SK-N-SH (cell line): ENCODE results near the gene RAPGEF2. TPM values are rescaled to one million over a fixed set of nuclear protein-coding genes. Genes with fewer than 3 reads are reported as not detected.

Experiments used
- CTCF ChIA-PET: fragments of 300-600, 350-600 bp; formaldehyde crosslinking; extraction: SDS; loops from one replicate; lab custom pipeline; 2021; lab: Yijun Ruan, JAX
- POLR2A ChIA-PET: fragments of 350-600 bp; sonication (Branson Sonifier 250); formaldehyde crosslinking; extraction: SDS; loops from one replicate; lab custom pipeline; 2020; ENCODE audit warnings: antibody characterized with exemption, inconsistent platforms; lab: Yijun Ruan, JAX
- DNase-seq: peaks from one replicate; pipeline ENCODE4 v3.0.0; 2012
- H2AFZ ChIP-seq: fragments of 200-600 bp; sonication (generic); 2 replicates; pipeline ENCODE4 v1.8.1; 2016; ENCODE audit warnings: antibody characterized with exemption, mild to moderate bottlenecking, low read depth
- H3F3A ChIP-seq: fragments of 200-600 bp; sonication (generic); replicated peaks from 2 replicates; pipeline ENCODE3; 2016; ENCODE audit warnings: antibody characterized with exemption, mild to moderate bottlenecking; ENCODE audit not compliant: insufficient read depth
- H3K27ac ChIP-seq, 2 experiments: fragments of 200-500 bp in 1 of 2; fragments of 200-600 bp in 1 of 2; sonication (Bioruptor generic) in 1 of 2; sonication (generic), shearing (Covaris generic) in 1 of 2; 2 replicates each; pipeline versions ENCODE4 v1.5.1 to v1.6.1; 2014 to 2016; ENCODE audit warnings: low read depth in 2 of 2, inconsistent platforms in 1 of 2, low read length in 1 of 2, mild to moderate bottlenecking in 1 of 2, mixed read lengths in 1 of 2
- H3K27me3 ChIP-seq: fragments of 200-600 bp; sonication (generic), shearing (Covaris generic); 2 replicates; pipeline ENCODE4 v1.6.1; 2016; ENCODE audit warnings: mixed run types; ENCODE audit not compliant: insufficient read depth
- H3K36me3 ChIP-seq, 2 experiments: fragments of 200-500 bp in 1 of 2; fragments of 200-600 bp in 1 of 2; sonication (Bioruptor generic) in 1 of 2; sonication (generic) in 1 of 2; replicated peaks in 1 of 2; 2 replicates each; pipeline versions ENCODE3 to v1.5.1; 2014 to 2016; ENCODE audit warnings: low read length in 1 of 2, mild to moderate bottlenecking in 1 of 2; ENCODE audit not compliant: insufficient read depth in 2 of 2, control insufficient read depth in 1 of 2
- H3K4me1 ChIP-seq, 2 experiments: fragments of 200-500 bp in 1 of 2; fragments of 200-600 bp in 1 of 2; sonication (Bioruptor generic) in 1 of 2; sonication (generic), shearing (Covaris generic) in 1 of 2; 2 replicates each; pipeline versions ENCODE4 v1.5.1 to v1.6.1; 2014 to 2016; ENCODE audit warnings: low read depth in 1 of 2, low read length in 1 of 2, mixed run types in 1 of 2; ENCODE audit not compliant: insufficient read depth in 2 of 2, control insufficient read depth in 1 of 2
- H3K4me2 ChIP-seq: fragments of 200-600 bp; sonication (generic), shearing (Covaris generic); 2 replicates; pipeline ENCODE4 v1.6.1; 2017; ENCODE audit warnings: mixed run types
- H3K4me3 ChIP-seq, 2 experiments: fragments of 200-500 bp in 1 of 2; fragments of 200-600 bp in 1 of 2; sonication (Bioruptor generic) in 1 of 2; sonication (generic), shearing (Covaris generic) in 1 of 2; 2 replicates each; pipeline versions ENCODE4 v1.5.1 to v1.8.1; 2014 to 2016; ENCODE audit warnings: low read depth in 2 of 2, inconsistent platforms in 1 of 2, low read length in 1 of 2, mild to moderate bottlenecking in 1 of 2, mixed read lengths in 1 of 2, moderate library complexity in 1 of 2
- H3K79me2 ChIP-seq: fragments of 200-600 bp; sonication (generic); 2 replicates; pipeline ENCODE4 v1.8.1; 2017; ENCODE audit warnings: mild to moderate bottlenecking; ENCODE audit not compliant: insufficient read depth
- H3K9ac ChIP-seq: fragments of 200-600 bp; sonication (generic); 2 replicates; pipeline ENCODE4 v1.6.1; 2017; ENCODE audit warnings: mixed run types
- H3K9me2 ChIP-seq: fragments of 200-600 bp; sonication (generic); 2 replicates; pipeline ENCODE4 v1.6.1; 2017; ENCODE audit warnings: mixed run types
- H3K9me3 ChIP-seq: fragments of 200-600 bp; sonication (generic); 2 replicates; pipeline ENCODE4 v1.6.1; 2017; ENCODE audit warnings: mixed run types, mild to moderate bottlenecking, moderate library complexity
- H4K20me1 ChIP-seq: fragments of 200-600 bp; sonication (generic); 2 replicates; pipeline ENCODE4 v1.6.1; 2017; ENCODE audit warnings: mild to moderate bottlenecking, mixed run types; ENCODE audit not compliant: insufficient read depth
- FOSL2 ChIP-seq: IDR thresholded peaks from 2 replicates; pipeline ENCODE4 v1.4.0; 2012; ENCODE audit warnings: low read depth, mild to moderate bottlenecking, moderate library complexity, borderline replicate concordance
- FOXM1 ChIP-seq: IDR thresholded peaks from 2 replicates; pipeline ENCODE4 v1.4.0; 2012; ENCODE audit warnings: low read depth, mild to moderate bottlenecking
- GABPA ChIP-seq: IDR thresholded peaks from 2 replicates; pipeline ENCODE4 v1.4.0; 2012; ENCODE audit warnings: low read depth, mild to moderate bottlenecking
- GATA2 ChIP-seq: sonication (generic); formaldehyde crosslinking; IDR thresholded peaks from 2 replicates; pipeline ENCODE4 v1.5.0; 2020; ENCODE audit warnings: mild to moderate bottlenecking, missing genetic modification reagents
- JUND ChIP-seq: IDR thresholded peaks from 2 replicates; pipeline ENCODE4 v1.4.0; 2012
- MEF2A ChIP-seq: IDR thresholded peaks from 2 replicates; pipeline ENCODE4 v1.4.0; 2012; ENCODE audit warnings: low read depth, borderline replicate concordance
- MXI1 ChIP-seq: IDR thresholded peaks from 2 replicates; pipeline ENCODE4 v1.6.1; 2012; ENCODE audit warnings: mild to moderate bottlenecking, low read depth, low read length, improper control_type of control experiment
- NRF1 ChIP-seq: IDR thresholded peaks from 2 replicates; pipeline ENCODE4 v1.6.1; 2012; ENCODE audit warnings: low read depth, mild to moderate bottlenecking, low read length
- POLR2AphosphoS5 ChIP-seq: IDR thresholded peaks from 2 replicates; pipeline ENCODE4 v1.6.1; 2012; ENCODE audit warnings: low read depth, low read length
- RAD21 ChIP-seq: IDR thresholded peaks from 2 replicates; pipeline ENCODE4 v1.6.1; 2012; ENCODE audit warnings: mild to moderate bottlenecking, low read length
- RCOR1 ChIP-seq: fragments of 150-350 bp; IDR thresholded peaks from 2 replicates; pipeline ENCODE4 v1.6.1; 2017; ENCODE audit warnings: antibody characterized with exemption, low read length
- RFX5 ChIP-seq: IDR thresholded peaks from 2 replicates; pipeline ENCODE4 v1.6.1; 2012; ENCODE audit warnings: mild to moderate bottlenecking, improper control_type of control experiment, low read length
- SMC3 ChIP-seq: IDR thresholded peaks from 2 replicates; pipeline ENCODE4 v1.6.1; 2012; ENCODE audit warnings: low read depth, low read length, improper control_type of control experiment
- TCF12 ChIP-seq: IDR thresholded peaks from 2 replicates; pipeline ENCODE4 v1.4.0; 2012
- TEAD4 ChIP-seq: IDR thresholded peaks from 2 replicates; pipeline ENCODE4 v1.4.0; 2012; ENCODE audit warnings: mild to moderate bottlenecking, borderline replicate concordance; ENCODE audit not compliant: insufficient read depth
- YY1 ChIP-seq: IDR thresholded peaks from 2 replicates; pipeline ENCODE4 v1.4.0; 2012; ENCODE audit warnings: low read depth, mild to moderate bottlenecking
- WGBS: methylation state at CpG from one replicate; pipeline ENCODE4 v1.1.6; 2017; ENCODE audit warnings: low lambda C conversion rate; 5-methylcytosine and 5-hydroxymethylcytosine counted together
- polyA plus RNA-seq, 3 experiments: library from polyadenylated mRNA; depleted of rRNA; stranded (reverse); fragments of >200 nt; gene quantifications; 2 replicates each; pipeline ENCODE4 v1.2.3, GENCODE V29; 2012
- TF ChIP-seq, protein P1 (sequence below): IDR thresholded peaks from 2 replicates; pipeline ENCODE4 v1.4.0; 2012; ENCODE audit warnings: low read depth
- TF ChIP-seq, protein P2 (sequence below): IDR thresholded peaks from 2 replicates; pipeline ENCODE4 v1.4.0; 2012; ENCODE audit warnings: low read depth, borderline replicate concordance
- TF ChIP-seq, protein P3 (sequence below): fragments of 200-600 bp; sonication (generic); IDR thresholded peaks from 2 replicates; pipeline ENCODE4 v1.6.1; 2017; ENCODE audit warnings: antibody characterized with exemption, mild to moderate bottlenecking, moderate library complexity
- TF ChIP-seq, protein P4 (sequence below): fragments of 150-350 bp; IDR thresholded peaks from 2 replicates; pipeline ENCODE4 v1.6.1; 2017; ENCODE audit warnings: antibody characterized with exemption, low read length, low read depth, borderline replicate concordance
- TF ChIP-seq, protein P5 (sequence below): IDR thresholded peaks from 2 replicates; pipeline ENCODE4 v1.6.1; 2012; ENCODE audit warnings: mild to moderate bottlenecking, low read depth, low read length, moderate library complexity

The RAPGEF2 gene
- polyA plus RNA-seq, 1 of the 3 experiments (the other 2 are of a cell fraction): 19.2 TPM

DNA sequence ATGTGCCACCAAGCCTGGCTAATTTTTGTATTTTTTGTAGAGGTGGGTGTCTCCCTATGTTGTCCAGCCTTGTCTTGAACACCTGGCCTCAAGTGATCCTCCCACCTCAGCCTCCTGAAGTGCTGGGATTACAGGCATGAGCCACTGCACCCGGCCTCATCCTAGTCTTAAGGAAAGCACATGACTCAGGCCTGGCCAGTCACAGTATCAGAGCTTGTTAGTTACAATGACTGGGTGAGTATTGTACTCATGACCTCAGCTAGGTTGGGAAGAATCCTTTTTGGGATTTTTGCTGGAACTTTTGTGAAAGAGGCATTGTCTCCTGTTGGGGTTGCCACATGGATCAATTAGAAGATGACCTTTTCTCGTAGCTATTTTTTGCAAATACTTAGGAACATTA is 292.8 kb downstream of the RAPGEF2 start:
- POLR2A ChIA-PET: no interaction called here
- WGBS: 65% methylated on average over 2 of the region's 2 CpGs
- Histone ChIP-seq H3K9me2 (no peaks in the 10 kb centered on the region), H3K79me2 (no peaks in the 10 kb centered on the region), H3K36me3 (no peaks in the 10 kb centered on the region), H3K4me3 (no peak overlapping the region), H3K4me2 (no peak overlapping the region), H3K9ac (peak overlapping the region; percentile 18; the same call in 1 of the 2 replicates), H3K4me1 (peaks cover under 1 to 12% of the 10 kb centered on the region in 2 experiments; a peak in 3 of 4 replicates), H2AFZ (no peak overlapping the region), H3K27me3 (no peaks in the 10 kb centered on the region), H3F3A (peaks cover 9% of the 10 kb centered on the region), H3K9me3 (no peaks in the 10 kb centered on the region), H4K20me1 (no peaks in the 10 kb centered on the region), H3K27ac (peak overlapping the region in 1 of 2 experiments; percentile 49; a peak in 2 of 4 replicates)
- DNase-seq: no peak
- CTCF ChIA-PET: interaction anchor here (1.2 kb wide), 1 partner anchor 9 kb away, joined by 3 read pairs; no protein-coding TSS in a partner anchor
- TF ChIP-seq, protein P1, sequence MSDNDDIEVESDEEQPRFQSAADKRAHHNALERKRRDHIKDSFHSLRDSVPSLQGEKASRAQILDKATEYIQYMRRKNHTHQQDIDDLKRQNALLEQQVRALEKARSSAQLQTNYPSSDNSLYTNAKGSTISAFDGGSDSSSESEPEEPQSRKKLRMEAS: peak; percentile 27; the same call in 1 of the 2 replicates
- TF ChIP-seq TCF12: no peak

DNA sequence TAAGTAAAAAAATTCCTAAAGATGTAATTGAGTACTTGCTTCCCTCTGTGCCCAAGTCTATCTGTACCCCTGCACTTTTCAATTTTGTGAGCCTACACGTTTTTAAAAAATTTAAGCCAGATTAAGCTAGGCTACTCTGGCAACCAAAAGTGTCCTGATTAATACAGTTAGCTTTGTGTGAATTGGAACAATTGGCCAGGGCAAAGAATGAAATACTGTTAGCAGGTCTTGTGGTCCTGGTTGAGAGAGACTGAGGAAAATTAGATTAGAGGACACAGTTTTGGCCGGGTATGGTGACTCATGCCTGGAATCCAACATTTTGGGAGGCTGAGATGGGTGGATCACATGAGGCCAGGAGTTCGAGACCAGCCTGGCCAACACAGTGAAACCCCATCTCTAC is 293.3 kb downstream of the RAPGEF2 start:
- no peaks in the 10 kb centered on the region for H4K20me1 ChIP-seq
- ChIA-PET CTCF (interaction anchor here (1.2 kb wide), 1 partner anchor 10 kb away, joined by 3 read pairs; no protein-coding TSS in a partner anchor), POLR2A (no interaction called here)
- H3K9me2 ChIP-seq: no peaks in the 10 kb centered on the region
- no peaks in the 10 kb centered on the region for H3K27me3 ChIP-seq
- peaks cover 5 to 13% of the 10 kb centered on the region in 2 experiments; a peak in 3 of 4 replicates for H3K4me1 ChIP-seq
- H3K36me3 ChIP-seq: no peaks in the 10 kb centered on the region
- no peaks in the 10 kb centered on the region for H3K9me3 ChIP-seq
- peaks cover 9% of the 10 kb centered on the region for H3F3A ChIP-seq
- no peak overlapping the region for H2AFZ ChIP-seq
- peak overlapping the region in 1 of 2 experiments; percentile 49; a peak in 2 of 4 replicates for H3K27ac ChIP-seq
- no peak overlapping the region for H3K4me2 ChIP-seq
- 53% methylated on average over 3 of the region's 3 CpGs for WGBS
- H3K79me2 ChIP-seq: no peaks in the 10 kb centered on the region
- no peak overlapping the region for H3K4me3 ChIP-seq
- no peak for DNase-seq
- peak overlapping the region; percentile 18; the same call in 1 of the 2 replicates for H3K9ac ChIP-seq
- TF ChIP-seq TEAD4: no peak
- TF ChIP-seq, protein P2, sequence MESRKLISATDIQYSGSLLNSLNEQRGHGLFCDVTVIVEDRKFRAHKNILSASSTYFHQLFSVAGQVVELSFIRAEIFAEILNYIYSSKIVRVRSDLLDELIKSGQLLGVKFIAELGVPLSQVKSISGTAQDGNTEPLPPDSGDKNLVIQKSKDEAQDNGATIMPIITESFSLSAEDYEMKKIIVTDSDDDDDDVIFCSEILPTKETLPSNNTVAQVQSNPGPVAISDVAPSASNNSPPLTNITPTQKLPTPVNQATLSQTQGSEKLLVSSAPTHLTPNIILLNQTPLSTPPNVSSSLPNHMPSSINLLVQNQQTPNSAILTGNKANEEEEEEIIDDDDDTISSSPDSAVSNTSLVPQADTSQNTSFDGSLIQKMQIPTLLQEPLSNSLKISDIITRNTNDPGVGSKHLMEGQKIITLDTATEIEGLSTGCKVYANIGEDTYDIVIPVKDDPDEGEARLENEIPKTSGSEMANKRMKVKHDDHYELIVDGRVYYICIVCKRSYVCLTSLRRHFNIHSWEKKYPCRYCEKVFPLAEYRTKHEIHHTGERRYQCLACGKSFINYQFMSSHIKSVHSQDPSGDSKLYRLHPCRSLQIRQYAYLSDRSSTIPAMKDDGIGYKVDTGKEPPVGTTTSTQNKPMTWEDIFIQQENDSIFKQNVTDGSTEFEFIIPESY: no peak
- TF ChIP-seq NRF1: no peak
- TF ChIP-seq FOSL2: no peak
- no peak for TF ChIP-seq FOXM1
- no peak for TF ChIP-seq GATA2 (CRISPR knock-in tag)
- no peak for TF ChIP-seq YY1
- no peak for TF ChIP-seq GABPA
- TF ChIP-seq POLR2AphosphoS5: no peak
- TF ChIP-seq, protein P3, sequence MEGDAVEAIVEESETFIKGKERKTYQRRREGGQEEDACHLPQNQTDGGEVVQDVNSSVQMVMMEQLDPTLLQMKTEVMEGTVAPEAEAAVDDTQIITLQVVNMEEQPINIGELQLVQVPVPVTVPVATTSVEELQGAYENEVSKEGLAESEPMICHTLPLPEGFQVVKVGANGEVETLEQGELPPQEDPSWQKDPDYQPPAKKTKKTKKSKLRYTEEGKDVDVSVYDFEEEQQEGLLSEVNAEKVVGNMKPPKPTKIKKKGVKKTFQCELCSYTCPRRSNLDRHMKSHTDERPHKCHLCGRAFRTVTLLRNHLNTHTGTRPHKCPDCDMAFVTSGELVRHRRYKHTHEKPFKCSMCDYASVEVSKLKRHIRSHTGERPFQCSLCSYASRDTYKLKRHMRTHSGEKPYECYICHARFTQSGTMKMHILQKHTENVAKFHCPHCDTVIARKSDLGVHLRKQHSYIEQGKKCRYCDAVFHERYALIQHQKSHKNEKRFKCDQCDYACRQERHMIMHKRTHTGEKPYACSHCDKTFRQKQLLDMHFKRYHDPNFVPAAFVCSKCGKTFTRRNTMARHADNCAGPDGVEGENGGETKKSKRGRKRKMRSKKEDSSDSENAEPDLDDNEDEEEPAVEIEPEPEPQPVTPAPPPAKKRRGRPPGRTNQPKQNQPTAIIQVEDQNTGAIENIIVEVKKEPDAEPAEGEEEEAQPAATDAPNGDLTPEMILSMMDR: no peak
- TF ChIP-seq RCOR1: no peak
- TF ChIP-seq RFX5: no peak
- TF ChIP-seq, protein P4, sequence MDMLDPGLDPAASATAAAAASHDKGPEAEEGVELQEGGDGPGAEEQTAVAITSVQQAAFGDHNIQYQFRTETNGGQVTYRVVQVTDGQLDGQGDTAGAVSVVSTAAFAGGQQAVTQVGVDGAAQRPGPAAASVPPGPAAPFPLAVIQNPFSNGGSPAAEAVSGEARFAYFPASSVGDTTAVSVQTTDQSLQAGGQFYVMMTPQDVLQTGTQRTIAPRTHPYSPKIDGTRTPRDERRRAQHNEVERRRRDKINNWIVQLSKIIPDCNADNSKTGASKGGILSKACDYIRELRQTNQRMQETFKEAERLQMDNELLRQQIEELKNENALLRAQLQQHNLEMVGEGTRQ: no peak
- TF ChIP-seq SMC3: no peak
- TF ChIP-seq JUND: no peak
- TF ChIP-seq MEF2A: no peak
- TF ChIP-seq RAD21: no peak
- TF ChIP-seq MXI1: no peak
- TF ChIP-seq, protein P5, sequence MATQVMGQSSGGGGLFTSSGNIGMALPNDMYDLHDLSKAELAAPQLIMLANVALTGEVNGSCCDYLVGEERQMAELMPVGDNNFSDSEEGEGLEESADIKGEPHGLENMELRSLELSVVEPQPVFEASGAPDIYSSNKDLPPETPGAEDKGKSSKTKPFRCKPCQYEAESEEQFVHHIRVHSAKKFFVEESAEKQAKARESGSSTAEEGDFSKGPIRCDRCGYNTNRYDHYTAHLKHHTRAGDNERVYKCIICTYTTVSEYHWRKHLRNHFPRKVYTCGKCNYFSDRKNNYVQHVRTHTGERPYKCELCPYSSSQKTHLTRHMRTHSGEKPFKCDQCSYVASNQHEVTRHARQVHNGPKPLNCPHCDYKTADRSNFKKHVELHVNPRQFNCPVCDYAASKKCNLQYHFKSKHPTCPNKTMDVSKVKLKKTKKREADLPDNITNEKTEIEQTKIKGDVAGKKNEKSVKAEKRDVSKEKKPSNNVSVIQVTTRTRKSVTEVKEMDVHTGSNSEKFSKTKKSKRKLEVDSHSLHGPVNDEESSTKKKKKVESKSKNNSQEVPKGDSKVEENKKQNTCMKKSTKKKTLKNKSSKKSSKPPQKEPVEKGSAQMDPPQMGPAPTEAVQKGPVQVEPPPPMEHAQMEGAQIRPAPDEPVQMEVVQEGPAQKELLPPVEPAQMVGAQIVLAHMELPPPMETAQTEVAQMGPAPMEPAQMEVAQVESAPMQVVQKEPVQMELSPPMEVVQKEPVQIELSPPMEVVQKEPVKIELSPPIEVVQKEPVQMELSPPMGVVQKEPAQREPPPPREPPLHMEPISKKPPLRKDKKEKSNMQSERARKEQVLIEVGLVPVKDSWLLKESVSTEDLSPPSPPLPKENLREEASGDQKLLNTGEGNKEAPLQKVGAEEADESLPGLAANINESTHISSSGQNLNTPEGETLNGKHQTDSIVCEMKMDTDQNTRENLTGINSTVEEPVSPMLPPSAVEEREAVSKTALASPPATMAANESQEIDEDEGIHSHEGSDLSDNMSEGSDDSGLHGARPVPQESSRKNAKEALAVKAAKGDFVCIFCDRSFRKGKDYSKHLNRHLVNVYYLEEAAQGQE: no peak
